Measurements from ENCODE around the gene GARRE1.
"Not testable (repeated sequence)": the region's sequence is repeated elsewhere in the genome, so short reads cannot be mapped to it uniquely, and the experiment has no call there.

Gene GARRE1

GRCh38 chr19:34232566-34233481 lies 21.5 kb upstream of the GARRE1 start:
- DNase-seq = peak; percentile 94

GRCh38 chr19:34235425-34235940 lies 18.9 kb upstream of the GARRE1 start:
- no peak for DNase-seq

GRCh38 chr19:34236035-34236987 lies 18.0 kb upstream of the GARRE1 start:
- no peak for DNase-seq

DNA sequence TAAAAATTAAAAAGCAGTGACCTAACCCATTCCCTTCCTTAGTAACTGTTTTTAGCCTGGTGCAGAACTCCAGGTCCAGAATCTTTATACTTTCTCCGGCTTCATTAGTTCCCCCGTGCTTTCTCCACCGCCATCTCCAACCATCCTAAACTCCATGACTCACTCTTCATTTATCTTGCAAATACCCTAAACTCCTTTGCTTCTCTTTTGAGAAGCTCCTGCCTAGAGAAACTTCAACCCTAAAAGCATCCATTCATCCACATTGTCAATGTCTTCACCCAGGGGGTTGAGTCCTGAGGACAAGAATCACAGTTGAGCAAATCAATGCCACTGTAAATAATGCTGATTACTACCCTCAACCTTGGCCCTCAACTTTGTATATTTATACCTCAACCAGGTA lies 17.1 kb upstream of the GARRE1 start:
- no peak for DNase-seq

DNA sequence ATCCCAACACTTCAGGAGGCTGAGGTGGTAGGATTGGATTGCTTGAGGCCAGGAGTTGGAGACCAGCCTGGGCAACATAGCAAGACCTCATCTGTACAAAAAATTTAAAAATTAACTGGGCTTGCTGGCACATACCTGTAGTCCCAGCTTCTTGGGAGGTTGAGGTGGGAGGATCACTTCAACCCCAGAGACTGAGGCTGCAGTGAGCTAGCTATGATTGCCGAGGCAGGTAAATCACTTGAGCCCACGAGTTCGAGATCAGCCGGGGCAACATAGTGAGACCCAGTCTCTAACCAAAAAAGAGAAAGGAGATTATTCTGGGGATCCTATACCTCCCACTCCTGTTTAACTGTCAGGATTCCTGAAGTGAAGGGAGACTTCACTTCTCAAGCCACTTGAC lies 16.4 kb upstream of the GARRE1 start:
- no peak for DNase-seq

DNA sequence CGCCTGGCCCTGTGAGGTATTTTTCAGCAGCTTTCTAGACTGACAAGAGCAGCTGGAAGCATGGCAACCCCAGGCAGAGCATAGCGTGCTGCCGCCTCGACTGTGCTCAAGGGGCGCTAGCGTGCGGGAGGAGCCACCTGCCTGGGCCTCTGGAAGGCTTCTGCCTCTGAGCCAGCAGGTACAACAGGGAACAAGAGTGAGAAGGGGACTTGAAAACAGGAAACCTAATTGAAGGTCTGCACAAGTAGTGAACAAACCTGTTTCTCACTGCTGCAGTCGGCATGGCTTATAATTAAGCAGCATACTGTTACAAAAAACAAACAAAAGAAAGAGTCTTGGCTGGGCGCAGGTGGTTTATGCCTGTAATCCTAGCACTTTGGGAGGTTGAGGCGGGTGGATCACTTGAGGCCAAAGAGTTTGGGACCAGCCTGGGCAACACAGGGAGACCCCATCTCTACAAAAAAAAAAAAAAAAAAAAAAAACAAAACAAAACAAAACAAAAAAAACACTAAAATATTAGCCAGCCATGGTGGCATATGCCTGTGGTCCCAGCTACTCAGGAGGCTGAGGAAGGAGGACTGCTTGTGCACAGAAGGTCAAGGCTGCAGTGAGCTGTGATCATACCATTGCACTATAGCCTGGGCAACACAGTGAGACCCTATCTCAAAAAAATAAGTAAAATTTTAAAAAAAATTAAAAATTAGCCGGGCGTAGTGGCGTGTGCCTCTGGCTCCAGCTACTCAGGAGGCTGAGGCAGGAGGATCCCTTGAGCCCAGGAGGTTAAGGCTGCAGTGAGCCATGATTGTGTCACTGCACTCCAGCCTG lies 12.6 kb upstream of the GARRE1 start:
- DNase-seq = peak; percentile 84

DNA sequence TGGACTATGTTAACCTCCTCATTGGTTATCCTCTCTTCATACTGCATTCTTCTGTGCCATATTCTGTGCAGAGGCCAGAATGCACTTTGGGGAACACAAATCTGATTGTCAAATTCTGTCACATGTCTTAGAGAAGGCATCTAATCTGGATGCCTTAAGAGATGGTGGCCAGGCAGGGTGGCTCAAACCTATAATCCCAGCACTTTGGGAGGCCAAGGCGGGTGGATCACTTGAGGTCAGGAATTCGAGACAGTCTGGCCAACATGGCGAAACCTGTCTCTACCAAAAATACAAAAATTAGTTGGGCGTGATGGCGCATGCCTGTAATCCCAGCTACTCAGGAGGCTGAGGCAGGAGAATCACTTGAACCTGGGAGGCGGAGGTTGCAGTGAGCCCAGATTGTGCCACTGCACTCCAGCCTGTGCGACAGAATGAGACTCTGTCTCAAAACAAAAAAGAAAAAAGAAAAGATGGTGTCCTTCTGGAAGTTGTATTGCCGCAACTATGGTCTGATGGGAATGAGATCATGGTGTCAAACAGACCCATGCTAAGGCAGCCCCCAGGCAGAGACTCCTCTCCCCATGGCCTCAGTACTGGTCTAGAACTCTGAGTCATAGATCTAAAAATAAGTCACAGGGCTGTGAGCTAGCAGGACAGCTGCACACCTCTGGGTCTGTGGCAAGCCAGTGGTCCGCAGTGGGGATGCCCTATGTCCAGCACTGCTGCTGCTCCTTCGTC lies 11.0 kb upstream of the GARRE1 start:
- not testable (repeated sequence) for DNase-seq

GRCh38 chr19:34243876-34244578 lies 10.3 kb upstream of the GARRE1 start:
- no peak for DNase-seq

- DNase-seq = no peak
Observed at GRCh38 chr19:34244611-34245299, 9.6 kb upstream of the GARRE1 start.

DNA sequence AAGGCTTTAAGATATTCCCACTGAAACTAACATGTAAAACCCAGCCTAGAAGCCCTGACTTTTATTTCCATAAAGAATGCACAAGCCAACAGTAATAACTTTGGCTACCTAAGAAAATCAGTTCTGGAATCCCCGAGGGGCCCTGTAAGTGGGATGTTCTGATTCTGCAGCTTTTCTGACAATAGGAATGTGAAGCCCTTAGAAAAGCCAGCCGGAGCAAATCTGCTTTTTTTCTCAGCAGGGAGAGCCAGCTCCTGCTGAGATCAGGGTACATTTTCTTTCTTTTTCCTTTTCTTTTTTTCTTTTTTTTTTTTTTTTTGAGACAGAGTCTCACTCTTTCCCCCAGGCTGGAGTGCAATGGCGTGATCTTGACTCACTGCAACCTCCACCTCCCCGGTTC lies 8.0 kb upstream of the GARRE1 start:
- DNase-seq = no peak

- DNase-seq = no peak
Observed at GRCh38 chr19:34248941-34249340, 5.4 kb upstream of the GARRE1 start.

GRCh38 chr19:34253167-34253566 lies 1.2 kb upstream of the GARRE1 start:
- not testable (repeated sequence) for DNase-seq

DNA sequence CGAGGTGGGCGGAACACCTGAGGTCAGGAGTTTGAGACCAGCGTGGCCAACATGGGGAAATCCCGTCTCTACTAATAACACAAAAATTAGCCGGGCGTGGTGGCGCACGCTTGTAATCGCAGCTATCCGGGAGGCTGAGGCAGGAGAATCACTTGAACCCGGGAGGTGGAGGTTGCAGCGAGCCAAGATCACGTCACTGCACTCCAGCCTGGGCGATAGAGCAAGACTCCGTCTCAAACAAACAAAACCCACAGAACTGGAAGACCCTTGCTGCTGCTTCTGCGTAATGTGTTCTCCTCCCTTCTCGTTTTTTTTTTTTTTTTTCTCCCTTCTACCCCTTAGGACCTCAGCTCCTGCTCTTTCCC lies 691 bp upstream of the GARRE1 start:
- not testable (repeated sequence) for DNase-seq

DNA sequence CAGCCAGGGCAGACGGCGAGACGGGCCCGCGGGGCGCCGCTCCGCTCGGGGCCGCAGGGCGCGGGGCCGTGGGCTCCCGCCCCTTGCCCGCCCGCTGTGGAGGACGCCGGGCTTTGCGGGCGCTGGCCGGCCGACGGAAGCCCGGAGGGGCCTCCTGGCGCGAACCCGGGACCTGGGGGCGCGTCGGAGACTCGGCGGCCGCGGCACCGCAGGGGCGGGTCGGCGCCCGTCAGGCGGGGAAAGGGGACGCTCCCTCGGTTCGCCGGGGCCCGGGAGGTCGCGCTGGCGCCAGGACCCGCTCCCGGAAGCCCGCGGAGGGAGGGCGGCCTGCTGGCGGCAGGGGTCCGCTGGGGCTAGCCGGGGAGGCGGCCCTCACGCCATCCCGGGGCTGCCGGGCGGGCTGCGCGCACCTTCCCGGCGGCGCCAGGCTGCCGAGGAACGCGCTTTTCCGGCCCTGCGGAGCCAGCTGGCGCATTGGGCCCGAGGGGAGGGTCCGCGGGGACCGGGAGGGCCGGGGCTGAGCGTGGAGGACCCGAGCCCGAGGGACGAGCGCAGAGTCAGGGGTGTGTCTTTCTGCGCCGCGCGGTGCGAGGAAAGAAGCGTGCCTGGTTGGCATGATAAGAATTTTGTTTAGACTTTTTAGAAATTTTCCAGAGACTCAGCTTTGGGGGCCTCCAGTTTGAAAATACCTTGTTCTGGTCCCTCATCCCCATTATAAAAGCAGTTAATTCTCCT lies 511 bp downstream of the GARRE1 start:
- DNase-seq = peak; percentile 72

GRCh38 chr19:34255546-34255945 lies 1.2 kb downstream of the GARRE1 start:
- DNase-seq = no peak

DNA sequence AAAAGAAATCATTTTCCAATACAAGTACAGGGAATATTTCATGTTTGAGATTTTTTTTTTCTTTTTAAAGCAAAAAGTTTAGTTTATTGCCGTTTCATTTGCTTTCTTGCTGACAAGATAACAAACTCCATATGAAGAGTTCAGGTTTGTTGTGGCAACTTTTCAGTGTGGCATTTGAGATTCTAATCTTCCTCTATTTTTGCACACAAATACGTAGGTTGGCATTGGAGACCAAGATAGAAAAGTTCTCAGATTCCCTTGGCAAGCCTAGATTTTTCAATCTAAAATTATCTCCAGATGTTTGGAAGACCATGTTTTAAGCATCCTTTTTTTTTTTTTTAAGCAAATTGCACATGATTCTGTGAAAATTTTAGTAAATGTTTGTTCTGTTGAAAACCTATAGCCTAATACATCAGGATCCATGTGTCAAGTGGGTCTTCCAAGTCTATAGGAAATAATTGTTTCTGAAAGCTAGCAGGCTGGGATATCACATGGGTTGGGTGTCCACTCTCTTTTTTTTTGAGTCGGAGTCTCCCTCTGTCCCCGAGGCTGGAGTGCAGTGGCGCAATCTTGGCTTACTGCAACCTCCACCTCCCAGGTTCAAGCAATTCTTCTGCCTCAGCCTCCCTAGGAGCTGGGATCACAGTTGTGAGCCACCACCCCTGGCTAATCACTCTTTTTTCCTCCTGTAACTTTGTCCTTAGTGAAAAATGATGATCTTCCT lies 2.6 kb downstream of the GARRE1 start:
- DNase-seq = no peak

GRCh38 chr19:34257559-34257924 lies 3.2 kb downstream of the GARRE1 start:
- DNase-seq = no peak

- peak; percentile 29 for DNase-seq
Observed at GRCh38 chr19:34259367-34260095, 5.2 kb downstream of the GARRE1 start.
